Daoy (cell line): Measurements from ENCODE around the gene ZNF831. TPM values are rescaled to one million over a fixed set of nuclear protein-coding genes. Genes with fewer than 3 reads are reported as not detected.

ENCODE experiments used
- DNase-seq: peaks from one replicate; pipeline ENCODE4 v3.0.0-alpha.2; 2015; ENCODE audit warnings: low read depth
- total RNA-seq: library from RNA; depleted of rRNA; stranded (reverse); fragments of >200 nt; shearing (Covaris generic); gene quantifications from 2 replicates; pipeline ENCODE4 v1.2.3, GENCODE V29; 2014

ZNF831 gene
- total RNA-seq, 1 experiment from 2014 or later = not detected

DNA sequence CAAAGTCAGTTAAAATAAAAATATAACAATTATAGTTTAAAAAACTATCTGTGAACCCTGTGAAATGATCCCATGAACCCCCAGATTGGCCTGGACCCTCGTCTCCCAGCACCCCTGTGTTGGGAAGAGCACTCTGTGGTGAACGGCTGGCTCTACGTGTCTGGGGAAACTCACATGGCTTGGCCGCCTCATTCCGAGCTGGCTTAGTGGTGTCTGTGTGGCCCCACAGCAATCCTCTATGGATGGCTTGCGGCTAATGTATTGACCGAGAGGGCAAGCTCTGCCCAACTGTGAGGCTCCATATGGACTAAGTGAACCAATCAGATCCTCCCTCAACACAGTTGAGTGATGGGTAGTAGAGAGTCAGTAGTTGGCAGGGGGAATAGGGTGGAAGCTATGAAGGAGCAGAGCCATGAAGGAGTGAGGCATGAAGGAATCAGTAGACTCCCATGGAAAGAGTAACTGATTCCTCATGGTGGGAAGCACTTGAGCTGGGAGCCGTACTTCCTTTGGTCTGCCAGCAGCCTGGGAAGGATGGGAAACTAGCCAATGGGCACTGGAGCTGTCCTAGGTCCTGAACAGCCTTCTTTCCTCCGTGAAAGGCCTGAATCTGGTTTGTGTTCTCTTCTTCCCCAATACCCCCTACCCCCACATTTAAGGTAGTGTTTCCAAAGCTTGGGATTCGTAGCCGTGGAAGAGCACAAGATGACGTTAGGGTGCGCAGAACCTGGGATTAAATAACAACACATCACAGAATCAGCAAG is 21.6 kb upstream of the ZNF831 start:
- peak; percentile 37 for DNase-seq

DNA sequence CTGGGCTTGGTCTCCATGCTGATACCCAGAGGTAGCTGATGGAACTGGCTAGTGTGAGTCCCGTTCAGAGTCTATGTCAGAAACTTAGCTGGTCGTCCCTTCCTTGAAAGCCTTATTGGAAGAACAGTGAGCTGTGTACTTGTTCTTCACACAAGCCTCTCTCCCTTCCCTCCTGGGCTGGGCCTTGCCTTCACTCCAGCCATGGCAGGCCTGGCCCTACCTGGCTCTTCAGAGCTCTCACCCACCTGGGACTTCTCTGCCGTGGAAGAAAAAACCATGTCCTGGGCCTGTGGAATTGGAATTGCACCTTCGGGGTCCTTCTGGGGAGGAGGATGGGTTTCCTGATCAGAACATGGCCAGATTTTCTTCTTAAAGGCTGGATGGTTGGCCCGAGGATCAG is 20.3 kb upstream of the ZNF831 start:
- DNase-seq = no peak

DNA sequence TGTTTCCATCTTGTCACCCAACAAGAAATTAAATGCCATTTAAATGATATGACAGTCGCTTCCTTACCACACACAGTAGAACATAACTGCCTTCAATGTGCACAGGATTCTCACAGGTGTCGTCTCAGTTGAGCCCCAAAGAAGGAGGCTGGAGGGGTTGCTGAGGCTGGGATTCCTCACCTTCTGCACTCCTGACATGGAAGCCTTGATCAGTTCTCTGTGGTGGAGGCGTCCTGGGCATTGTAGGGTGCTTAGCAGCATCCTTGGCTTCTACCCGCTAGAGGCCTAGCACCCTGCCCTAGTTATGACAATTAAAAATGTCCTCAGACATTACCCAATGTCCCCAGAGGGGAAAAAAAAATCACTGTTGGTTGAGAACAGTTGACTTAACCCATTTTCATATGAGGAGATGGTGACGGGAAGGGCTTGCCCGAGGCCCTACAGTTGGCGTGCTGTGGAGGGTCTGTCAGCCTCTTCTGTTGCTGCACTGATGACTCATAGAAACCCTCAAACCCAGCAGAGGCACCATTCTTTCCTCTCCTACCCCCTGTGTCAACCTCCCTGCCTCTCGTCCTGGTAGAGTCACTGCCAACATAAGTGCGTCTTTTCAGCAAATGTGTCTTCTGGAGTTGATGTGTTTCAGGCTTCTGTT is 19.3 kb upstream of the ZNF831 start:
- peak; percentile 21 for DNase-seq

DNA sequence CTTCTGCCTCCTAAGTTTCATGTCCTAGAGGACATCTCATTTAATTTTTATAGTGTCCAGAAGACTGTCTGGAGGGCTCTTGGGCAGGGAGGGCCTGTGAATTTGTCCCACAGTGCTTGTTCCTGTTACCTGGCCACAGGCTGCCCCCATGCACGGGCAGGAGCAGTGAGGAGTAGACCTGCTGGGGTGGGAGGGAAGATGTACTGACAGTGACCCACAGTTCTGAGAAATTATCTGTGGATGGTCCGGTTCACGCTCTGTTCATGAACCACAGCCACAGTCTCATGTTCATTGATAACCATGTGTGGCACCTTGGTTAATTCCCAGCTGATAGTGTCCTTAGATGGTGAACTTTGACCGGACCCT is 18.8 kb upstream of the ZNF831 start:
- no peak for DNase-seq

DNA sequence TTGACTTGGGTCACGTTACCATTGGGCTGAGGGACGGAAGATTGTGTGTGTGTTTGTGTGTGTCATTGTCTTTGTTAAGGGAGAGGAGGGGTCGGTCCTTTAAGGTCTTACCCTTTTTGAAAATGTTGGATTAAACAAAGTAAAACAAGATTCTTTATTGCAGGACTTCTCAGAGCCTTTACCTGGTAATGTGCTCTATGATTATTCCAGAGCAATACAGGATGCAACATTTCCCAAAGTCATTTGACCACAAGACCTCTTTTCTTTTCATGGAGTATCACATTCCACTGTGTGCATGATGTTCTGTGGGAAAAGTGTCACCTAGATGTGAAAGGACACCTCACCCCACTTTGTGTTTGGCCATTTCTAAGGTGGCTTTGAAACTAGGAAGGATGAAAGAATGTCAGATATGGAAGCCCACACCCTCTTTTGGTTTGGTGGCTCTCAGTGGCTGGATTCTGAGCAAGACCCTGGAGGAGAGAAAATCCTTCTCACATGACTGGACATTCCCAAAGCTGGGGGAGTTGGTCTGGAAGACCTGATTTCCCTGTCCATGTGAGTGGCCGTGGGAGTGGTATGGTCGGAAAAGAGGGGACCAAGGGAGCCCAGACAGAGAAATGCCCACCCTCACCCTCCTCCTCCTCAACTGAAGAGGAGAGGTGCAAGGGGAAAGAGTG is 18.2 kb upstream of the ZNF831 start:
- no peak for DNase-seq

DNA sequence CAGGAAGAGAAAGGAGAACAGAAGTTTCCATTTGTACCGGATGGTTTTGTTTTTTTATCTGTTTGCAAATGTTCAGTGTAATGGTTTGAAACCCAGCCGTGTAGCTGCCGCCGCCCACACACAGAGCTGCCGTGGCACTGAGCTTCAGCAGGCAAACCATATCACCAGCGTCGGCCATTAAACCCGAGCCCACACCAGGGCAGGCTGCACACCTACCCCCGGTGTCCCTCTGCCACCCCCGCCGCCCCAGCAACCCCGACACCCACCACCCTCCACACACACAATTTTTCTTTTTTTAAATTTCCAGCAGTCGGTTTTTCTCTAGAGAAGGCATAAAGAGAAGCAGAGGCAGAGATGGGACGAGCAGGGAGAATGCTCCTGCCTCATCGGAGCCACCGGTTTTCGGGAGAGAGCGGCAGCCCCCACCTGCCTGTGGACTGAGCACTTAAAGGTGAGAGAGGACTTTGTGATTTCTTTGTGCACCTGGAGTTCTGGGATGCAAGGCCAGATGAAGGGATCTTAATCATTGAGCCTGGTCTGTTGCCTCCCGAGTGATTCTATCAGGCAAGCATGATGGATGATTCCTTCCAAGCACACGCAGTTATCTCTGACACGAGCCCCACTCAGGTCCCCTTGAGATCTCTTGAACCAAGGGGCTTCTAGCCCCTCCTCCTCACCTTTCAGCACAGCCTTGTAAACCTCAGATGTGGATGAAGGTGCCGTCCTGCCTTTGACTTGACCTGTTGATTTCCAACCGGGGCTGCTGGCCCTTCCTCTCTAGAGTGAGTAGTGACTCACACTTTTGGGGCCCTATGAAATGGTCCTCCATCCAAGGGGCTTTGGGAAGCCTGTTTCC is 17.5 kb upstream of the ZNF831 start:
- DNase-seq = no peak

DNA sequence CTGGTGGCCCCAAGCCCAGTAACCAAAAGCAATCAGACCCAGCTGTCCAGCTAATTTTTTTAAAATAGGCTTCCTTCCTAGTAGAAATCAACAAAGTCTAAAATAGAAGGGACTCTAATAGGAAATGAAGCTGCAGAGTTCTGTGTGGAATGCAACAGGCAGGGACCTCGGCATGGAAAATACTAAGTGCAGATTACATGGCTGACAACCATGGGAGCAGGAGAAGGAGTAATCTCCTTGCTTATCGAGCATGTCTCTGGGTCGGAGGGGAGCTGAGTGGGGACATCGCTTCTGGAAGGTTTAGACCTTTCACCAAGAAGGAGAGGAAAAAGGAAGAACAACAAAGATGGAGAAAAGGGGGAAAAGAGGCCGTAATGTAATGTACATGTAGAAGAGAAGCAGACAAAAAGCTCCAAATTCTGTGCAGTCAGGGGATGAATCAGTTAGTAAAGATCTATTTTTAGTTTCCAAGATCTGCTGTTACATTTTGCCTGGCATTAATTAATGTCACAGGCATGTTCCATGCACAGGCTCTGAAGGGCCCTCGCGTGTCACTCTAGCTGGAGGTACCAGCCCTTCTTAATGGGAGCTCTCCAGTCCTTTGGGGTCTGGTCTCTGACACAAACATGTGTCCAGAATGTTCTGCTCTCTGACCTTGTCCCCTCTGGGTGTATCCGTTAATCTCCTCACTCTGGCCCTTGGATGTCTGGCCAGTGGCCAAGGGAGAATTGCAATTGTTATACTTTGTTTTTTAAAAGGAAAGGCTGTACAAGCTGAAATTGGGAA is 16.6 kb upstream of the ZNF831 start:
- no peak for DNase-seq

DNA sequence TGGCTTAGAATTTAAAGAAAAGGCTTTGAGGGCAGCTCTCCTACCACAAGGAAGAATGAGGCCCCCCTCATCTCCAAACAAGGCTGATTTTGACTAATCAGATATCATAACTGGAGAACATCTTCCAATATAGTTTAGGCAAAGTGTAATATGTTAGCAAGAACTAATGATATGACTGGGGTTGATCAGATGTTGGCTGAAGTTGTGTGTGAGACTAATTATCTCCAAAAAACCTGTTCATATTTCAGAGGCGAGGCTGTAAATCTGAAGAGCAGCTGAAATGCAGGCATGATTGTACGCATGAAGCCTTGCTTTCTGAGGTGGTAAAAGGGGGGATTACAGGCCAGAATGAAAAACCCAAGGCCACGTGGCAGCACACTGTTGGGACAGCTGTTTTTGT is 16.0 kb upstream of the ZNF831 start:
- DNase-seq = no peak

DNA sequence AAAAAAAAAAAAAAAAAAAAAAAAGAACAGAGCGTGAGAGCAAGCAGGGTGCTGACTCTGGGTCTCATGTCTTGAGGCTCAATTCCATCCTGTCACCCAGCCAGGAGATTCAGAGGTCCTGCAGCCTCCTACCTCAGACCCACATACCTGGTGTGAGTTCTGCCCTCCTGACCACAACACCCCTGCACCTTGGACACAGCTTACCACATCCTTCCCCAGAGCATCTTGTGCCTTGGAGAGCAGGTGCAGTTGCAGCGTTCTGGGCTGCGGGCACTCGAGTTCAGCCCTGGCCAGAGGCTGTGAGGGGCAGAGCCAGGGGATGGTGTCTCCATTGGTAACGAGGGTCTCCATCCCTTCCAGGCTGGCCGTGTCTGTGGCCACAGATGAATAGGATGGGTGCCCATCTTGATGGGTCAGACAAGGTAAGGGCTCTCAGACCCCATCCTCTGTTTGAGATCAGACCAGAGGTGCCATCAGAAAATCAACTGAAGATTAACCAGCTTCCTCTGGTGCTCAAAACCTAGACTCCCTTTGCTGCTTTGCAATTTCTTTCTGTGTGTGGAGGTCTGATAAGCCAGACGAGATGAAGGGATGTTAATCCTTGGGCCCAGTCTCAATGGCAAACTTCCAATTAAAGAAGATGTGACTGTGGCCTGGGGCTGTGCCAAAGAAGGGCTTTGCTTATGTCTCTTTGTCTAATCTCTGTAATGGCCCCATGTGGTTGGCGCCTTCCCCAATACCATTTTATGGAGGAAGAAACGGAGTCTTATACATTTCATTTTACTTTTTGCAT is 14.7 kb upstream of the ZNF831 start:
- DNase-seq = no peak

DNA sequence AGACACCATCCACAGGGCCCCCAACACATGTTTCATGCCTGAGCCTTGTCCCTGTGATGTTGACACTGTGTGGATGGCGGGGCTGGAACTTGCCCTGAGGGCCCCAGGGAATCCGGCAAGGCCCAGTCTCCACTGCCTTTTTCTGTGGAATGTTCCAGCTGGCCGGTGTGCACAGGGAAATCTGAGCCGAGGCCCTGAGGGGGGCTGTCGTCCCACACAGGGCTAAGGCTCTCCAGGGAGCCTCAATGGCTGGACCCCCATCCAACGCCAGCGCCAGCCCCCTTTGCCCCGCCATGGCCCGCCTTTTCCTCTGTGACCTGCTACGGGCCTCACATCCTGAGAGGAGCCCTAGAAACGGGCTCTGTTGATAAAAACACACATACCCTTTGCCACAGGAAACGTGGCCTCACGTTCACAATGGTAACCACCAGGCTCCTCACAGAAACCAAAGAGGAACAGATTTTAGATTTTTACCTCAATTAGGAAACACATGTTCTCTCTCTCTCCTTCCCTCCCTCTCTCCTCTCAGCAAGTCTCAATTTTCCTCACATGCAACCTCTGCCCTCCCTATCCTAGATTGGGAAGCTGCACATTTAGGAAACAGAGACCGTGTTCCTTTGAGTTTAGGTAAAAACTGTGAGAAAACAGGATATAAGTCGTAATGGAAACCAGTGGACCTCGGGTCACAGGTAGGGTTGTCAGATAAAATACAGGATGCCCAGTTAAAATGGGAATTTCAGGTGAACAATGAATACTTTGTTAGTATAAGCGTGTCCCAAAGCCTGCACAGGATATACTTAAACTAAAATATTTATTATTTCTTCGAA is 13.7 kb upstream of the ZNF831 start:
- no peak for DNase-seq

DNA sequence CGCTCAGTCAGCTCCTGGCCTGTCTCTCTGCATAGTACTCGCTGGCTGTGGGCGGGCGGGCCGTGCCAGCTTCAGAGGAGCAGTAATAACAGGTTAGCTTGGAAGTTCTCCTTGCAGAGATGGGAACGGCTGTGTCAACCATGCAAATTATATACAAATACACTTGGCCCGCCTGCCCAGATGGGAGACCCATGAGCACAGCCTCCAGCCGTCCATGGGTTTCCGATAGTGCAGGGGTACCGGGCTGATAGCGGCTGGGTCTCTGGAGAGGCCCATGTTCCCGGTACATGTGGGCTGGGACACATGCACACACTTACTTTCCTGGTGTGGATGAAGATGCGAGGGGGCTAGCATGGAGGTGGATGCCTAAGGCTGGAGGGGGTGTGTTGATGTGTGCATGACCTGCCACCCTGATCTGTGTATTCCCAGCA is 12.8 kb upstream of the ZNF831 start:
- no peak for DNase-seq

DNA sequence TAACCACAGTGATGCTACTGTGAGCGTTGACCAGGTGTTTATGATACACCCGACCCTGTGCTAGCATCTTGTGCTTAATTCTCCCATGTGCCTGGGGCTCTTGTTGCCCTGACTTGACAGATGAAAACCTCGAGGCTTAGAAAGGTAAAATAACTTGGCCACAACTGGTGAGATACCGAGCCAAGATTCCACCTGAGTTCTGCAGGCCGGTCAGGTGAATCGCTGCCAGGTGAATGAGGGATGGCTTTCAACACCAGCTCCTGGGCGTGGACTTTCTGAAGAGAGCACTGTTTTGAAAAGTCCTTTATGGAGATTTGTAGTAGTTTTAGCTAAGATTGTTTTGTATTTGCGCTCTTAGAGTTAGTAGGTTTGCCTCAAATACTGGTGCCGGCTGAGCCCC is 12.2 kb upstream of the ZNF831 start:
- DNase-seq = no peak

DNA sequence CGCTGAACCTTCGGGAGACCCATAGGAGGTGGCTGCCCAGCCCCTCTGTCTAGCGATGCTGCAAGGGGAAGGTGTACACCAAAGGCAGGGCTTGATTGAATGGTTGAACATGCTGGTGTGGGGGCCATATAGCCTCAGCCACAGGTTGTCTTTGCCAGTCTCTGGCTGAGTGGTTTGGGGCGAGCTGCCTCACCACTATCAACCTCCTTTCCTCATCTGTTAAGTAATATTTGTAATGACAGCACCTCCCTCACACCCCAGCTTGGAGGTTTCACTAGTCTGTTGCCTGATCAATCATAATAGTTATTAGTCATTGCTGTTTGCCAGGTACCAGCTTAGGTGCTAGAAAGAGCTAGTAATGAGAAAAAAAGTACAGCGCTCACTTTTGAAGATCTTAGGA is 11.8 kb upstream of the ZNF831 start:
- DNase-seq = no peak

DNA sequence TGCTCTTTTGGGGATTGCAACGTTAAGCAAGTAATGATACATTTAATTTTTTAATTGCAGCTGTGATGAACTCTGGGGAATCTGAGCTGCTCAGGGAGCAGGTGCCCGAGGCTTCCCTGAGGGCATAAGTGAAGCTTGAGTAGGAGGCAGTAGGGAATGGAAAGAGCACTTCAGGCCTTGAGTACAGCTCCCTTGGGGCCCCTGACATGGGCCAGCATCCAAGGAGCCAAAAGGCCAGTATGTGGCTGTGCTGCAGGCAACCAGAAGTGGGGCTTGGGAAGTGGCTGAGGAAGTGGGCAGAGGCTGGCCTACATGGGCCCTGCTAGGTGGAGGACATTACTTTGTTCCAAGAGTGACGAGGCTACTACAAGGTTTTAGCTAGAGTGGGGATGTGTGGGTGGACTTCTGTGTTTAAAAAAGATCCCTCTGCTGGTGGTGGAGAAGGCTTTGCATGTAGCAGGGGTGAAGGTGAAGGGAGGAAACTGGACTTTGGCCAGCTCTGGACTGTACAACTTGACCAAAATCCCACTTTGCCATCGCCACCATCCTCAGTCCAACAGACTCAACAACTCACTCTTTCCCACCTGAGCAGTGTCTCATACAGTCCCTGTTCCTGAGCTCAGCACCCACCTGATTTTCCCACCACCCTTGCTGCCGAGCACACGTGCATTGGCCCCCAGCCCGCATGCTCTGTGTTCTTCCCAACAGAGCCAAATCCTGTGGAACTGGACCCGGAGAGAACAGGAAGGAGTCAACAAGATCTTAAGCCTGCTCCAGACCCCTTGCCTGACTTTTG is 10.9 kb upstream of the ZNF831 start:
- DNase-seq = no peak

DNA sequence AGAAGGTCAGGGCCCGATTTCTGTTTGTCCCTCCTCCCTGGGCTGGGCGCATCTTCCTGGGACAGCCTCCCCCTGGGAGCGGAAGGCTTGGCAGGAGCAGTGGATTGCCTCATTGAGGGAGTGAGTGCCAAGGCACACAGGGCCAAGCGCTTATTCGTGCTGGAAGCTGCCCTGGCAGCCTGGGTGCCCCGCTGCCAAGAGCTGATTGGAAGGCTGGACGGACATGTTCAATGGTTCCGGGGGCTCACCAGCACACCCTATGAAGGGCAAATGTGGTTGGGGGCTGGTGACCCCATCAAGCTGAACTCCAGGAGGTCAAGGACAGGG is 10.3 kb upstream of the ZNF831 start:
- no peak for DNase-seq

DNA sequence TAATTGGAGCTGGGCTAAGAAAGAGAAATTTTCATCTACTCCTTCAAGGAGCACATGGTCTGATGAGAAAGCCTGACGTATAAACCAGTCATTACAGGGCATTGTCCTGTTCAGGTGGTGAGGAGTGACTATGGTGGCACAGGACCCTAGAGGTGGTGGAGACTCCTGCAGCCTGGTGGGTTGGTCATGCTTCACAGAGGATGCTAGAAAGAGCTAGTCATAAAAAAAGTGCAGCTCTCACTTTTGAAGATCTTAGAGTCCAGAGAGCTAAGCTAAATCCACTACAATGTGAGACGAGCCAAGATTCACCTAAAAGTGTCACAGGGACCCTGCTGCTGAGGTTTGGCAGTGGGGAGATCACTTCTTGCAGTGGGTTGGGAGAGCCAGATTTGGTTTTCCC is 9.8 kb upstream of the ZNF831 start:
- DNase-seq = no peak

DNA sequence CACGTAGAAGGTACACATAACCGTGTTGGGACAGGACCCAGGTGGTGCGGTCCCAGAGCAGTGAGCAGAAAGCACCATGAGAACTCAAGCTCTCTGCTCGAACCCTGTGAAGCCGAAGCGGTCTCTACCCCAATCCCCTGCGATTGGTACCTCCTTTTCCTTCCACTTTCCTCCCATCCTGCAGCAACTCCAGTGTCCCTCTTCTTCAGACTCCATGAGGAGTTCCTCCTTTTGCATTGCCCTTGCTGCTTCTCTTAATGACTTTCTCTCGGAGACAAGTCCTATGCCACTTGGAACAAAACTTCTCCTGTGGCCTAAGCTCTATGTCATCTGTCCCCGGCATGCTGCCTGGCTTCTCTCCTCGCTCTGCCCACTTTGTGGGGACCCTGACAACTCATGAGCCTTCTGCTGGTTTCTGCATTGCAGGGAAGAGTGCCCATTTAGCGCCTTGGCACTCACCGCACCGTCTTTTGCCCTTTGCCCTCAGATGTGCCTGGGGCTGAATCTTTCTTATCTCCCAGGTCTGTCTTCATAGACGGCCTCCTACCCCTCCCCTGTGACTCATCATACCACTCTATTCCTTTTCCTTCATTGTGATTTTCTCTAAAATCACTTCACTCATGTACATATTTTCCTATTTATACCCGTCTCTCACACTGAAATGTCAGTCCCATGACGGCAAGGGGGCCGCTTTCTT is 9.2 kb upstream of the ZNF831 start:
- no peak for DNase-seq

DNA sequence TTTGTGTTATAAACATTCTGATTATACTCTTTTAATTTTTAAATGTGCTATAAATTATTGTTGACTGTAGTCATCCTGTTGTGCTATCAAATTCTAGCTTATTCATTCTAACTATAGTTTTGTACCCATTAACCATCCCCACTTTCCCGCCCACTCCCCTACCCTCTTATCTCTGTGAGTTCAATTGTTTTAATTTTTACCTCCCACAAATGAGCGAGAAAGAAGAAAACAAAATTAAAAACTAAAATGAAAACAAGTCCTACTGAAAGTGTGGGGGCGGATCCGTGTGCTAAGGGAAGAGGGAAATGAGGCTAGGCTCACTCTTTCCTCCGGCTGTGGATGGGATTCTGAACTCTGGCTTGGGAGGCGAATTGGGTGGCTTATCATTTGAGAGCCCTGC is 6.6 kb upstream of the ZNF831 start:
- no peak for DNase-seq
